OCI-LY1 (cell line): ENCODE data around the gene SCRN1.
A peak's percentile ranks its signal among the peaks of the same experiment; 100 is the strongest.

ENCODE experiments used
- H2AFZ ChIP-seq: fragments of 200-600 bp; sonication (generic), shearing (Covaris generic); 2 replicates; pipeline ENCODE4 v1.6.0; 2014; ENCODE audit warnings: antibody characterized with exemption, mild to moderate bottlenecking, low read length
- H3F3A ChIP-seq: fragments of 200-600 bp; sonication (generic), shearing (Covaris generic); 2 replicates; pipeline ENCODE4 v1.6.0; 2014; ENCODE audit warnings: mild to moderate bottlenecking, antibody characterized with exemption, low read length, moderate library complexity; ENCODE audit not compliant: insufficient read depth
- H3K27ac ChIP-seq: fragments of 200-600 bp; sonication (generic); 2 replicates; pipeline ENCODE4 v1.5.1; 2014; ENCODE audit warnings: low read length, mixed run types, mild to moderate bottlenecking, low read depth; ENCODE audit not compliant: poor library complexity, severe bottlenecking
- H3K27me3 ChIP-seq: fragments of 200-600 bp; sonication (generic); 2 replicates; pipeline ENCODE4 v1.6.0; 2014; ENCODE audit warnings: antibody characterized with exemption, mild to moderate bottlenecking, low read length, moderate library complexity; ENCODE audit not compliant: insufficient read depth
- H3K36me3 ChIP-seq: fragments of 200-600 bp; sonication (generic); 2 replicates; pipeline ENCODE4 v1.6.1; 2014; ENCODE audit warnings: mild to moderate bottlenecking, antibody characterized with exemption, low read length, moderate library complexity, mixed read lengths; ENCODE audit not compliant: insufficient read depth
- H3K4me1 ChIP-seq: fragments of 200-600 bp; sonication (generic); 2 replicates; pipeline ENCODE4 v1.5.1; 2014; ENCODE audit warnings: mild to moderate bottlenecking, low read length, moderate library complexity; ENCODE audit not compliant: insufficient read depth, severe bottlenecking
- H3K4me2 ChIP-seq: fragments of 200-600 bp; sonication (generic), shearing (Covaris generic); 2 replicates; pipeline ENCODE4 v1.6.1; 2014; ENCODE audit warnings: low read length
- H3K4me3 ChIP-seq: fragments of 200-600 bp; sonication (generic); 2 replicates; pipeline ENCODE4 v1.5.1; 2014; ENCODE audit warnings: low read length, low read depth, mild to moderate bottlenecking, mixed read lengths; ENCODE audit not compliant: poor library complexity, severe bottlenecking
- H3K79me2 ChIP-seq: fragments of 200-600 bp; shearing (Covaris generic); 2 replicates; pipeline ENCODE4 v1.6.1; 2016; ENCODE audit warnings: mixed run types, low read length, mixed read lengths; ENCODE audit not compliant: insufficient read depth
- H3K9ac ChIP-seq: fragments of 200-600 bp; sonication (generic), shearing (Covaris generic); 2 replicates; pipeline ENCODE4 v1.6.1; 2014; ENCODE audit warnings: mild to moderate bottlenecking, low read length, mixed read lengths
- H3K9me2 ChIP-seq: fragments of 200-600 bp; sonication (generic), shearing (Covaris generic); 2 replicates; pipeline ENCODE4 v1.6.1; 2014; ENCODE audit warnings: low read depth, mild to moderate bottlenecking, low read length, mixed read lengths
- H3K9me3 ChIP-seq: fragments of 200-600 bp; shearing (Covaris generic); 2 replicates; pipeline ENCODE4 v1.6.1; 2014; ENCODE audit warnings: low read length, mixed read lengths
- H4K20me1 ChIP-seq: fragments of 200-600 bp; sonication (generic), shearing (Covaris generic); 2 replicates; pipeline ENCODE4 v1.6.0; 2016; ENCODE audit warnings: mild to moderate bottlenecking, low read length; ENCODE audit not compliant: insufficient read depth
- CTCF ChIP-seq: fragments of 200-600 bp; sonication (generic), shearing (Covaris generic); IDR thresholded peaks from 2 replicates; pipeline ENCODE4 v1.5.1; 2017; ENCODE audit warnings: mild to moderate bottlenecking, antibody characterized with exemption, low read length, moderate library complexity, mixed read lengths
- EZH2 ChIP-seq: fragments of 200-600 bp; sonication (generic), shearing (Covaris generic); IDR thresholded peaks from 2 replicates; pipeline ENCODE4 v1.8.0; 2017; ENCODE audit warnings: borderline replicate concordance, mixed run types, mild to moderate bottlenecking, antibody characterized with exemption, low read length, moderate library complexity, mixed read lengths

SCRN1 gene

GRCh38 chr7:29980151-29980550, 9.4 kb downstream of the SCRN1 start:
- Histone ChIP-seq H3K79me2 (peaks cover 49% of the 10 kb centered on the region), H4K20me1 (no peaks in the 10 kb centered on the region)
- TF ChIP-seq EZH2 (no peak), CTCF (no peak)

DNA sequence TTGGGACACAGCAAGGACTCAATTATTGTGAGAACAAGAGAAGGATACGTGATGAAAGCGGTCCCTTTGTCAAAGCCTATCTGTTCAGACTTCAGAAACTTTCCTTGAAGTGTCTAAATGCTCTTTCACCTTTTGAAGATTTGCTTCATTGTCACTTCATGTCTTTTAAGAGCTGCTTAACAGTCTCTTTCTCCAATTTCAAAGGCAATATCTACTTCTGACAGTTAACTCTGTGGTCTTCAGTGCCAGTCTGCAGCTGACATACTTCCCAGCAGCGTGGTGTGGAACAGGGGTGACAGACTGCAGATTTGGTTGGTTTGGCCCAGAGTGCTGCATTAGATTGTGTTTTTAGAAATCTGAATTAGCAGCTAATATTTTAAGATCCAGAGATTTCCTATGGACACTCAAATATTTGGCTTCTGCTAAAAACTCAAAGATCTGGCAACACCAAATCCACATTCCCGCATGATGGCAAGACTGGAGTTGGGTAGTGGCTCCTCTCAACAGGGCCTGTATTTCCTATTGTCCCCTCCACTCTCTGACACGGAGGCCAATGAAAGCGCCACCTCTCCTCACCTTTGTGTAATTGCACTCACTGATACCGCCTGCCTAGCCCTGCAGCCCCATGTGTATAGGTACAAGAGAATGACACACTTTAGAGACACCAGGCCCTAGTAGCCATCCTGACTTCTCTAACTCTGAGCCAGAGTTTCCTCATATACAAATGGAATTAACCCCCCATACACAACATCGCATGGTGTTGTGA, 11.5 kb downstream of the SCRN1 start:
- Histone ChIP-seq H3K4me2 (no peak overlapping the region), H3F3A (no peaks in the 10 kb centered on the region), H3K9ac (no peak overlapping the region), H3K36me3 (no peaks in the 10 kb centered on the region), H4K20me1 (no peaks in the 10 kb centered on the region), H3K27me3 (no peaks in the 10 kb centered on the region), H3K4me3 (no peak overlapping the region), H3K9me3 (no peaks in the 10 kb centered on the region), H3K27ac (no peak overlapping the region), H3K4me1 (peaks cover 50% of the 10 kb centered on the region), H3K9me2 (no peaks in the 10 kb centered on the region), H2AFZ (no peak overlapping the region), H3K79me2 (peaks cover 57% of the 10 kb centered on the region)
- TF ChIP-seq EZH2, result no peak
- TF ChIP-seq CTCF, result peak; percentile 69

More at GRCh38 chr7:29980151-29980550, 9.4 kb downstream of the SCRN1 start:
- H3K4me2 ChIP-seq, result no peak overlapping the region
- no peak overlapping the region for H2AFZ ChIP-seq
- no peak overlapping the region for H3K27ac ChIP-seq
- H3K9me3 ChIP-seq, result no peaks in the 10 kb centered on the region
- H3K4me3 ChIP-seq, result no peak overlapping the region
- no peak overlapping the region for H3K9ac ChIP-seq
- no peaks in the 10 kb centered on the region for H3K9me2 ChIP-seq
- H3F3A ChIP-seq, result no peaks in the 10 kb centered on the region
- no peaks in the 10 kb centered on the region for H3K36me3 ChIP-seq
- peaks cover 29% of the 10 kb centered on the region for H3K4me1 ChIP-seq
- no peaks in the 10 kb centered on the region for H3K27me3 ChIP-seq

- TF ChIP-seq CTCF (no peak), EZH2 (no peak)
- no peaks in the 10 kb centered on the region for H4K20me1 ChIP-seq
- H3K79me2 ChIP-seq, result peaks cover 67% of the 10 kb centered on the region
These were observed 12.8 kb downstream of the SCRN1 start for GRCh38 chr7:29976673-29977415.

More at GRCh38 chr7:29976673-29977415, 12.8 kb downstream of the SCRN1 start:
- no peak overlapping the region for H3K27ac ChIP-seq
- H3K4me3 ChIP-seq, result no peak overlapping the region
- no peaks in the 10 kb centered on the region for H3F3A ChIP-seq
- no peaks in the 10 kb centered on the region for H3K9me3 ChIP-seq
- no peaks in the 10 kb centered on the region for H3K36me3 ChIP-seq
- H3K4me2 ChIP-seq, result no peak overlapping the region
- H2AFZ ChIP-seq, result no peak overlapping the region
- no peaks in the 10 kb centered on the region for H3K9me2 ChIP-seq
- no peaks in the 10 kb centered on the region for H3K27me3 ChIP-seq
- peaks cover 50% of the 10 kb centered on the region for H3K4me1 ChIP-seq
- H3K9ac ChIP-seq, result no peak overlapping the region
